Prostate gland (tissue), 2 donors: ENCODE results near the gene SOX30.

Experiments
- POLR2AphosphoS5 ChIP-seq: sonication (generic); formaldehyde crosslinking; IDR thresholded peaks from one replicate; pipeline ENCODE4 v1.6.1; 2017; ENCODE audit warnings: antibody characterized with exemption
- TF ChIP-seq, protein P1 (sequence below), 4 experiments: fragments of 200-600 bp in 2 of 4; fragments of 450-650 bp in 2 of 4; sonication (generic) in 2 of 4; IDR thresholded peaks; 1 replicate in 3 of 4; 2 replicates in 1 of 4; pipeline ENCODE4 v1.5.1; 2016 to 2019; ENCODE audit warnings: antibody characterized with exemption in 4 of 4, mild to moderate bottlenecking in 2 of 4, moderate library complexity in 2 of 4

DNA sequence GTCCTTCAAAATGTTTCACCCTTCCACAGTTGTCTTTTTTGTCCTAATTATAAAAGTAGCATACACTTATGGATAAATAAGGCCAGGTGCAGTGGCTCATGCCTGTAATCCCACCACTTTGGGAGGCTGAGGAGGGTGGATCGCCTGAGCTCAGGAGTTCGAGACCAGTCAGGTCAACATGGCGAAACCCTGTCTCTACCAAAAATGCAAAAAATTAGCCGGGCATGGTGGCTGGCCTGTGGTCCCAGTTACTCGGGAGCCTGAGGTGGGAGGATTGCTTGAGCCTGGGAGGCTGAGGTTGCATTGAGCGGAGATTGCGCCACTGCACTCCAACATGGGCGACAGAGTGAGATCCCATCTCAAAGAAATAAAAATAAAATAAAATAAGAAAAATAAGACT lies 20.7 kb upstream of the SOX30 start:
- TF ChIP-seq, protein P1, sequence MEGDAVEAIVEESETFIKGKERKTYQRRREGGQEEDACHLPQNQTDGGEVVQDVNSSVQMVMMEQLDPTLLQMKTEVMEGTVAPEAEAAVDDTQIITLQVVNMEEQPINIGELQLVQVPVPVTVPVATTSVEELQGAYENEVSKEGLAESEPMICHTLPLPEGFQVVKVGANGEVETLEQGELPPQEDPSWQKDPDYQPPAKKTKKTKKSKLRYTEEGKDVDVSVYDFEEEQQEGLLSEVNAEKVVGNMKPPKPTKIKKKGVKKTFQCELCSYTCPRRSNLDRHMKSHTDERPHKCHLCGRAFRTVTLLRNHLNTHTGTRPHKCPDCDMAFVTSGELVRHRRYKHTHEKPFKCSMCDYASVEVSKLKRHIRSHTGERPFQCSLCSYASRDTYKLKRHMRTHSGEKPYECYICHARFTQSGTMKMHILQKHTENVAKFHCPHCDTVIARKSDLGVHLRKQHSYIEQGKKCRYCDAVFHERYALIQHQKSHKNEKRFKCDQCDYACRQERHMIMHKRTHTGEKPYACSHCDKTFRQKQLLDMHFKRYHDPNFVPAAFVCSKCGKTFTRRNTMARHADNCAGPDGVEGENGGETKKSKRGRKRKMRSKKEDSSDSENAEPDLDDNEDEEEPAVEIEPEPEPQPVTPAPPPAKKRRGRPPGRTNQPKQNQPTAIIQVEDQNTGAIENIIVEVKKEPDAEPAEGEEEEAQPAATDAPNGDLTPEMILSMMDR (IDR thresholded peaks at IDR 0.05) = no peak
- no peak for TF ChIP-seq POLR2AphosphoS5
